T47D (cell line): ENCODE results near the gene OPRM1.

Experiments used
- DNase-seq, 2 experiments: peaks; one replicate each; pipeline versions ENCODE4 v3.0.0 to v3.0.0-alpha.2; 2011 to 2012; ENCODE audit warnings: low read depth in 1 of 2, low spot score in 1 of 2
- JUND ChIP-seq: IDR thresholded peaks from 2 replicates; pipeline ENCODE4 v1.6.1; 2012; ENCODE audit warnings: low read depth
- in situ Hi-C: cut with HindIII; loops from 2 replicates; pipeline ENCODE4 v1.10.0; 2016; ENCODE audit warnings: low sequenced_read_pairs, low pct_unique_long_range_greater_than_20kb

OPRM1 gene

DNA sequence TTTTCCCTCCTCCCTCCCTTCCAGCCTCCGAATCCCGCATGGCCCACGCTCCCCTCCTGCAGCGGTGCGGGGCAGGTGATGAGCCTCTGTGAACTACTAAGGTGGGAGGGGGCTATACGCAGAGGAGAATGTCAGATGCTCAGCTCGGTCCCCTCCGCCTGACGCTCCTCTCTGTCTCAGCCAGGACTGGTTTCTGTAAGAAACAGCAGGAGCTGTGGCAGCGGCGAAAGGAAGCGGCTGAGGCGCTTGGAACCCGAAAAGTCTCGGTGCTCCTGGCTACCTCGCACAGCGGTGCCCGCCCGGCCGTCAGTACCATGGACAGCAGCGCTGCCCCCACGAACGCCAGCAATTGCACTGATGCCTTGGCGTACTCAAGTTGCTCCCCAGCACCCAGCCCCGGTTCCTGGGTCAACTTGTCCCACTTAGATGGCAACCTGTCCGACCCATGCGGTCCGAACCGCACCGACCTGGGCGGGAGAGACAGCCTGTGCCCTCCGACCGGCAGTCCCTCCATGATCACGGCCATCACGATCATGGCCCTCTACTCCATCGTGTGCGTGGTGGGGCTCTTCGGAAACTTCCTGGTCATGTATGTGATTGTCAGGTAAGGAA, at the start of gene OPRM1:
Gene OPRM1, plus strand, starts transcription at position 10 of the 612 bp plus-strand sequence. Its CDS starts 305 bp downstream, at position 315.
- peak; percentile 5 to 51 for DNase-seq
- in situ Hi-C loops, result no loop called here
- TF ChIP-seq JUND, result no peak

DNA sequence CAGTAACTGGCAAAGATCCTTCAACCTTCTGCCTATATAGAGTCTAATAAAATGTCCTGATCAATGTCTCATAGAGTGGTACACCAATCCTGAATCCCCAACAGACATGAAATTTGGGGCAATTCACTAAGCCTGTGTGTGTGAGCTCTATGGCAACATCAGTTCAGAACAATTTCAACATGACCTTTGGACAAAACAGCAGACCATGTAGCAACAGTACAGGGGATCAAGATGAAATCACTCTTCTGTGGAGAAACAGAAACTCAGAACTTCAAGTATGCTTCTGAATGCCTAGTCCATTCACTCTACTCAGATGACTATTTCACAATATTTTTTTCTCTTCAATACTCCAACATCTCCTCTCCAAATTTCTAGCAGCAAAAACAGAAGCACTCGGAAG, 49.1 kb upstream of the OPRM1 start:
- no peak for DNase-seq
- TF ChIP-seq JUND, result no peak
- in situ Hi-C loops, result no loop called here

DNA sequence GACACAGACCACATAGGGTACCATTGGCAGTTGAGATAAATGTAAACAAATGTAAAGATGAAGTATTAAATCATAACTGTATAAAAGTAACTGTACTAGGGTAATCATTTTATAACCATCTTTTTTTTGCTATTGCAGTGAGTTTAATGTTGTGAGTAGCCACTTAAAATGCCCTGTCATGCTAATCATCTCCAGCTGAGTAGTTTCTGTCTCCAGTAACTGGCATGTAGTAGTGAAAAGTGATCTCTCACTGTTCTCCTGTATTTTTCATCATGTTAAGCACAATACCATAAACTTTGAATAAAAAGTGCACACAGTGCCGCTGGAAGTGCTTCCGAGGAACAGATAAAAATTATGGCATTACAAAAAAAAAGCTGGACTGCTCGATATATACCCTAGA, 45.0 kb upstream of the OPRM1 start:
- no peak for DNase-seq
- in situ Hi-C loops, result no loop called here
- no peak for TF ChIP-seq JUND

- no peak for DNase-seq
- in situ Hi-C loops, result no loop called here
- TF ChIP-seq JUND, result no peak
These were observed 44.2 kb upstream of the OPRM1 start for GRCh38 chr6:153994811-153995210.

- no peak for TF ChIP-seq JUND
- in situ Hi-C loops, result no loop called here
- no peak for DNase-seq
These were observed 41.8 kb upstream of the OPRM1 start for GRCh38 chr6:153997221-153997620.

DNA sequence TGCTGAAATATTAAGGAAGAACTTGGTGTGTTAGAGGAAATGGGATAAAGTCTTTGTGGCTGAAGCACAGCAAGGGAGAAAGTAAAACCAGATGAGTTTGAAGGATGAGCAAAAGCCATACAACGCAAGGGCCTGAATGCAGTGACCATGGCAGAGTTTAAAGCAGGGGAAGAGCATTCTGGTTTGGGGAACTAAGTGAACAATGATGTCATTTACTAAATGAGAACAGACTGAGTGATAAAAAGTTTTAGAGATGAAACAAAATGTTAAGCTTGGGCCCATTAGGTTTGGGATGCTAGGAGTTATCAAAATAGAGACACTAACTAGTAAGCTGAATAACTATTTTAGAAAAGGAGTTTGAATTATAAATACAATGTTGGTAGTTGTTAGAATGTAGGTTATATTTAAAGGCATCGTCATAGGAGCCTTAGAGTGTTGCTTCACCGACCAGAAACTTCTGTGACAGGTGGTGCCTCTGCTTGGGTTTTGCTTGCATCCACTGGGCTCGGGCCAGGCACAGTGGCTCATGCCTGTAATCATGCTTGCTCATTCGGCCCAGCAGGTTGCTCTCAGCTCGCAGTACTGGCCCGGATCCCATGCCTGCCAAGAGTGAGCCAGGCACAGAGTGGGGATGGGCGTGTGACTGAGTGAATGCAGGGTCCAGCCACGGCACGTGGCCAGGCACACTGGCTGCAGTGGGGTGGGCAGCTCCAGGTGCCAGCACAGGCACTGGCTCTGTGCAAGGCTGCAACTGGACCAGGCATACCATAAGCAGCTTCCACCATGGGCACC, 37.4 kb upstream of the OPRM1 start:
- no peak for DNase-seq
- TF ChIP-seq JUND, result no peak
- in situ Hi-C loops, result no loop called here

- no peak for DNase-seq
- no peak for TF ChIP-seq JUND
- in situ Hi-C loops, result no loop called here
These were observed 36.1 kb upstream of the OPRM1 start for GRCh38 chr6:154002894-154003293.

DNA sequence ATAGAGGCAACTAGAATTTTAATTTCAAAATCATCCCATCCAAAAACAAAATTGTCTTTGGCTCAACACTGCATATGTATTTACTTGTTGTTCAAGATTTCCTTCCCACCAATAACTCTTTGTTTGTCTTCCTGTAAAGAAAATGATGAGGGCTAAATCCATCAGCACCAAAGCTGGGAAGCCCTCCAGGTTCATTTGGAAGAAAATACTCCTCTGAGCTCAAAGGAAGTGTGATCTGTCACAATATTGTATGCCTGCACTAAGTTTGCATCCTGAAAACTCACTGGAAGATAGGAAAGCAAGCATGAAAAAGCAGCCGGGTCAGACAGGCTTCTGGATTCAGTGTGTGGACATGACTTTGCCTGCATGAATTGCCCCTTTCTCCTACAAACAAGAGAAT, 28.7 kb upstream of the OPRM1 start:
- DNase-seq, result no peak
- TF ChIP-seq JUND, result no peak
- in situ Hi-C loops, result no loop called here

DNA sequence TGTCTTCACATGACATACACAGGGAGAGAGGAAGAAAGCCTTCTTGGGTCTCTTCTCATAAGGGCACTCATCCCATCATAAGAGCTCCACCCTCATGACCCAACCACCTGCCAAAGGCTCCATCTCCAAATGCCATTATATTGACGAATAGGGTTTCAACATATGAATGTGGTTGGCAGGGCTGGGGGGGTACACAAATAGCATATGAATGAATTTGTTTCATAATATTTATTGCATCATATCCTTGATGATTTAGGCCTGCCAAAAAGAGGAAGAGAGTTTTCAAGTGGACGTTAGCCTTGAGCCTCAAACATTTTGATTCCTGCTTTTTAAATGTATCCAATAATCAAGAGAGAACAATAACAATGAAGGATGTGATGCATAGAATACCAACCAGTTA, 26.2 kb upstream of the OPRM1 start:
- no peak for TF ChIP-seq JUND
- in situ Hi-C loops, result no loop called here
- DNase-seq, result no peak

DNA sequence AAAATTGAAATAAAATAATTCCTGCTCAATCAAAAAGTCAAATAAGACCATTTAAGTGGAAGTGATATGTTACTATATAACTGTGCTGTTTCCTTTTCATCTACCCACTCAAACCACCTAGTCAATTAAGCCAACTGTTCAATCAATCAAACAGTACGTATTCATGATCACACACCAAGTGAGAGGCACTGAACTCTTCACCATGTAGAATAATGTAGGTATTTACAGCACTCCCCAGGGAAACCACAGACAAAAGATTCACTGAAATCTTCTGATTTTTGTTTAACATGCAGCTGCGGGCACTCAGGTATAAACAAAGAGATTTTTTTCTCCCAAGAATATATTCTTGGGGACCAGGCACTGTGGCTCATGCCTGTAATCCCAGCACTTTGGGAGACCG, 21.3 kb upstream of the OPRM1 start:
- DNase-seq, result no peak
- TF ChIP-seq JUND, result no peak
- in situ Hi-C loops, result no loop called here

GRCh38 chr6:154030646-154031045, 8.4 kb upstream of the OPRM1 start:
- no peak for TF ChIP-seq JUND
- no peak for DNase-seq
- in situ Hi-C loops, result no loop called here

DNA sequence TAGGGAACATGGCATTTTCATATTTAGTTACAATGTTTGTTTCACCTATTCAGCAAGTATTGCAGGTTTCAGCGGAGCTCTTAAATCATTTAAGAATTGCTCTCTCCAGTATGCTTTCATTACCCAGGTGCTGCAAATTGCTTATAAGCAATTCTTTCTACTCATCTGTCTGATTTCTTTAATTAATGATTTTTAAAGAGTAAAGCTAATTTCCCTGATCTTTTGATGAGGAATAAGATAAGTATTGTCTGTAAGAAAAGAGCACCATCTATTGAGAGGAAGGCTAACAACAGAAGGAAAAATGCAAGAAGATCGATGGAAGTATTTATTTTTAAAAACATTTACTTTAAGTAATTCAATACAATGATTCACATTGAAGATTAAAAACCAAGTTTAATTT, 2.0 kb downstream of the OPRM1 start:
- DNase-seq, result no peak
- in situ Hi-C loops, result no loop called here
- no peak for TF ChIP-seq JUND

DNA sequence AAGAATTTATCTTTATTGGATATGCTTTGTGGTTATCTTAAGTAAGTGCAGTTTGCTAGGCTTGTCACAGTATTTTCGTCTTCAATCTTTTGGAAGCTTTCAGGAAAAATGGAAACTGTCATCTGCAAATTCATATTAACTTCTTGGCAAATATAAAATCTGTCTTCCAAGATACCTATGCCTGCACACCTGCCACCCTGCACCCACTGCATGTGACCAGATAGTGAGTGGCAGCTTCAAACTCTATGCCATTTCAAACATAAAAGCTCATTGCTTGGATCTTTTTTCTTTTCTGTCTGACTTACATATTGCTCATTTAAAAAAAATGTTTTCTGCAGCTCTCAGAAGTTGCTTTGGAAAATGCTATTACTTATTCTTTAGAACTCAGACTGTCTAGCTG, 14.1 kb downstream of the OPRM1 start:
- TF ChIP-seq JUND, result no peak
- no peak for DNase-seq
- in situ Hi-C loops, result no loop called here
